LHCN-M2 (cell line): ENCODE data around the gene POC5. TPM values are rescaled to one million over a fixed set of nuclear protein-coding genes. Genes with fewer than 3 reads are reported as not detected.
A peak's percentile ranks its signal among the peaks of the same experiment; 100 is the strongest.
"Not testable (repeated sequence)": the region's sequence is repeated elsewhere in the genome, so short reads cannot be mapped to it uniquely, and the experiment has no call there.

Experiments used
- DNase-seq: peaks from one replicate; pipeline ENCODE4 v3.0.0-alpha.2; 2012; ENCODE audit warnings: low read depth
- polyA plus RNA-seq: library from polyadenylated mRNA; unstranded; fragments of >200 nt; gene quantifications from one replicate; pipeline ENCODE4 v1.2.1, GENCODE V29; 2012; ENCODE audit warnings: missing spikeins
- total RNA-seq: library from RNA; depleted of rRNA; stranded (reverse); fragments of >200 nt; gene quantifications from 2 replicates; pipeline ENCODE4 v1.2.3, GENCODE V29; 2014; rRNA removed

Gene POC5
- 19.7 and 22.4 TPM in 2 replicates for total RNA-seq
- 3.6 TPM for polyA plus RNA-seq

GRCh38 chr5:75717082-75717922 lies at the start of gene POC5:
POC5 (minus strand) TSS chr5:75717437; CDS start chr5:75712937, 4,500 bp downstream.
- peak; percentile 95 for DNase-seq

- DNase-seq, result no peak
Observed at GRCh38 chr5:75758116-75758515, 40.9 kb upstream of the POC5 start.

GRCh38 chr5:75756981-75757380 lies 39.7 kb upstream of the POC5 start:
- peak; percentile 29 for DNase-seq

GRCh38 chr5:75756211-75756610 lies 39.0 kb upstream of the POC5 start:
- DNase-seq, result no peak

- no peak for DNase-seq
Observed at GRCh38 chr5:75753182-75753581, 35.9 kb upstream of the POC5 start.

- DNase-seq, result no peak
Observed at GRCh38 chr5:75744355-75744754, 27.1 kb upstream of the POC5 start.

- no peak for DNase-seq
Observed at GRCh38 chr5:75736273-75736672, 19.0 kb upstream of the POC5 start.

- DNase-seq, result peak; percentile 21
Observed at GRCh38 chr5:75734913-75735789, 17.9 kb upstream of the POC5 start.

- DNase-seq, result no peak
Observed at GRCh38 chr5:75733767-75734166, 16.5 kb upstream of the POC5 start.

GRCh38 chr5:75731515-75731914 lies 14.3 kb upstream of the POC5 start:
- not testable (repeated sequence) for DNase-seq

- DNase-seq, result no peak
Observed at GRCh38 chr5:75729321-75729720, 12.1 kb upstream of the POC5 start.

- no peak for DNase-seq
Observed at GRCh38 chr5:75727931-75728330, 10.7 kb upstream of the POC5 start.

- not testable (repeated sequence) for DNase-seq
Observed at GRCh38 chr5:75726224-75726623, 9.0 kb upstream of the POC5 start.

- no peak for DNase-seq
Observed at GRCh38 chr5:75723378-75723777, 6.1 kb upstream of the POC5 start.

- DNase-seq, result no peak
Observed at GRCh38 chr5:75721573-75721972, 4.3 kb upstream of the POC5 start.

GRCh38 chr5:75720882-75721281 lies 3.6 kb upstream of the POC5 start:
- no peak for DNase-seq

- DNase-seq, result no peak
Observed at GRCh38 chr5:75716715-75717081, 539 bp downstream of the POC5 start.

- no peak for DNase-seq
Observed at GRCh38 chr5:75712091-75712490, 5.1 kb downstream of the POC5 start.

- DNase-seq, result no peak
Observed at GRCh38 chr5:75711151-75711550, 6.1 kb downstream of the POC5 start.

GRCh38 chr5:75710637-75711036 lies 6.6 kb downstream of the POC5 start:
- DNase-seq, result no peak

- peak; percentile 15 for DNase-seq
Observed at GRCh38 chr5:75707911-75708509, 9.2 kb downstream of the POC5 start.

GRCh38 chr5:75706775-75707174 lies 10.5 kb downstream of the POC5 start:
- no peak for DNase-seq
